ENCODE measurements around the gene AADACL3.

- TF ChIP-seq POLR2AphosphoS5 (IDR thresholded peaks at IDR 0.05; ENCODE audit: low read depth, low read length) (no peak), USF2 (IDR thresholded peaks at IDR 0.05; ENCODE audit: borderline replicate concordance, low read depth, low read length) (no peak), EP300 (IDR thresholded peaks at IDR 0.05; ENCODE audit: borderline replicate concordance in 1 of 2, low read depth in 1 of 2, low read length in 1 of 2) (no peak), CTCF (IDR thresholded peaks at IDR 0.05) (no peak), GATA2 (CRISPR knock-in tag; IDR thresholded peaks at IDR 0.05) (no peak), GABPA (IDR thresholded peaks at IDR 0.05; ENCODE audit: low read depth) (no peak), RFX5 (IDR thresholded peaks at IDR 0.05; ENCODE audit: low read length) (no peak), EZH2phosphoT487 (IDR thresholded peaks at IDR 0.05; ENCODE audit: borderline replicate concordance, low read depth) (no peak), SMC3 (IDR thresholded peaks at IDR 0.05; ENCODE audit: low read depth, low read length) (no peak), CHD2 (IDR thresholded peaks at IDR 0.05; ENCODE audit: low read length, partially characterized antibody) (no peak), MXI1 (IDR thresholded peaks at IDR 0.05; ENCODE audit: low read depth, low read length) (no peak), NFIC (IDR thresholded peaks at IDR 0.05; ENCODE audit: borderline replicate concordance) (no peak), ZBTB33 (IDR thresholded peaks at IDR 0.05; ENCODE audit: borderline replicate concordance, low read depth) (no peak)
These were observed 7.4 kb upstream of the AADACL3 start for GRCh38 chr1:12708396-12709090.

Data from SK-N-SH (cell line).